ENCODE data around the gene KCNE2. TPM values are rescaled to one million over a fixed set of nuclear protein-coding genes. Genes with fewer than 3 reads are reported as not detected.
"Not testable (repeated sequence)": the region's sequence is repeated elsewhere in the genome, so short reads cannot be mapped to it uniquely, and the experiment has no call there.

The KCNE2 gene
- total RNA-seq, 1 experiment from 2014 or later, result 0.12 TPM

DNA sequence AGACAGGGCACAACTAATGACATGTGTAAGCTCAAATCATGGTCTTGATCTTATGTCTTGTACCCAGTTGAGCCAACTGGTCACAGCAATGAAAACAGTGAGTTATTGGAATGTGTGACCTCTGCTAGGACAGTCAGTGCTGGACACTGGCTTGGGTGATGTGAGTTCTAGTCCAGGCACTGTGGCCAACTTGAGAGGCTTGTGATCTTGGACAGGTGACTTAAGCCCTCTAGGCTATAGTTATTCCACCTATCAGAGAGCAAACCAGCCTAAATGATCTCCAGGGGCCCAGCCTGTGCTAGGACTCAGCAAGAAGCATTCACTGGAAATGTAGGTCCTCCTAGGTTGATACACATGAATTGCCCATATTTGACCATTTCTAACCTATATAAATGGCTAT lies 1.1 kb downstream of the KCNE2 start:
- no peaks in the 10 kb centered on the region; the same call in 1 of the 2 replicates for H3K27me3 ChIP-seq
- H3K9me3 ChIP-seq (replicated peaks), result no peaks in the 10 kb centered on the region
- no peaks in the 10 kb centered on the region for H3K4me1 ChIP-seq
- H3K4me3 ChIP-seq, result no peak overlapping the region
- no peaks in the 10 kb centered on the region for H3K36me3 ChIP-seq
- no peak for DNase-seq
- no peak overlapping the region for H3K27ac ChIP-seq

DNA sequence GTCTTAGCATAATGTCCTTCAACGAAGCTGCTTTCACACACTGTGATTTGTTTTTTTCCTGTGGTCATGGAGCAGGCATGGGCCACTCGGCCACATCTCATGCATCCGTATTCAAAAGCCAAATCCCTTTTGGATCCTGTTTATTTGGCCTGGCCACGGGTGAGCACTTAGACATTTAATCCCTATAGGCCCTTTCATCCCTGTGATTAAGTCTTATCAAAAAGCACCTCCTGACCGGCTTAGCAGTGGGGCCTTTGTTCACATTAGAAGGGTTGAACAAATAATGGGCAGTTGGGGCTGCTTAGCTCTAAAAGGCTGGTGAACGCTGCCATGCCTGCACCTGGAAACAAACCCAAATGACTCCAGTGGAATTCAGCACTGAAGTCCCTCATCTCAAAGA lies 2.0 kb downstream of the KCNE2 start:
- Histone ChIP-seq H3K27ac (no peak overlapping the region), H3K36me3 (no peaks in the 10 kb centered on the region), H3K27me3 (no peaks in the 10 kb centered on the region; the same call in 1 of the 2 replicates), H3K4me3 (no peak overlapping the region), H3K4me1 (peaks cover 6% of the 10 kb centered on the region), H3K9me3 (replicated peaks) (no peaks in the 10 kb centered on the region; the same call in 1 of the 2 replicates)
- no peak for DNase-seq

DNA sequence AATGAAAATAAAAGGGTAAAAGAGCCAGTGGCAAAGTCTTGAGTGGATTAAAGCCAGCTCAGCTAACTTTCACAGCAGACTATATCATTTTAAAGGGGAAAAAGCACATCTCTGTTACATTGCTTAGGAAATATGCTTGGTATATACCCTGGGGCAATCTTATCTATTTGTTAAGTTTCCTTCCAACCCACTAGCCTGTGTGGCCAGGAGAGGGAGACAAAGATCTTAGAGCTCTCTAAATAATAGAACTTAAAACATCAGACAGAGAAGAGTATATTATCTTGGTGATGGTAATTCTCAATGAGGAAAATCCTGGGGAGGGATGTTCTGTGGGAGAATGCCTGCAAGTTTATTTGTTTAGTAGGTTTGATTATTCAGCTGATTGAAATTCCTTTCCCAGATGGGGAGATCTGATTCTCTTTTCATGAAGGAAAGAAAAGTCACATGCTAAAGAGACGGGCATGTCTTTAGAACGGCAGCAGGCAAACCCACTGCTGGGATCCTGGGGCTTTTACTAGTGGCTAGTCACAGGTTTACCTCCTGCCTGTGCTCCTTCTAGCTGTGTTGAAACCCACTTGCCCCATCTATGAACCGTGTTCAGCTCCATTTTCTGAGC lies 3.6 kb downstream of the KCNE2 start:
- no peaks in the 10 kb centered on the region for H3K27me3 ChIP-seq
- no peak overlapping the region for H3K27ac ChIP-seq
- H3K4me1 ChIP-seq, result peaks cover 10% of the 10 kb centered on the region
- DNase-seq, result peak; percentile 72 to 81
- H3K36me3 ChIP-seq, result no peaks in the 10 kb centered on the region
- H3K9me3 ChIP-seq (replicated peaks), result no peaks in the 10 kb centered on the region; the same call in 1 of the 2 replicates
- no peak overlapping the region for H3K4me3 ChIP-seq

DNA sequence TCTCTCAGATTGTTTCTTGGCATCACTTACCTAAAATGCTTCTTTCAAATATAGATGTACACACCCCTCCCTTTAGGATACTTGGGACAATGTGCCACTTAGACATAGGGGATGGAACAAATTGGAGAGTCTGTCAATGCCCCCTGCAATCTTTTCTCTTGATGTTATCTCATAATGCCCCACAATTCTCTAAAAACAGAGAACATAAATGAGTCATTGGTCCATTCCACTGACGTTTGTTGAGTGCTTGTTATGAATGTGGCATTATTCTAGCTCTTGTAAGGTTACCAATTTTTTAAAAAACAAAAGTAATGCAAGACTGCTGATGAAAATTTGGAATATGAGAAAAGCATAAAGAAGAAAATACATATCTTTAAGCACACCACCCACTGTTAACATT lies 5.9 kb downstream of the KCNE2 start:
- Histone ChIP-seq H3K9me3 (replicated peaks) (no peaks in the 10 kb centered on the region; the same call in 1 of the 2 replicates), H3K4me3 (no peak overlapping the region), H3K4me1 (peaks cover 10% of the 10 kb centered on the region), H3K27ac (peak overlapping the region; percentile 42; the same call in 1 of the 2 replicates), H3K27me3 (no peaks in the 10 kb centered on the region), H3K36me3 (no peaks in the 10 kb centered on the region)
- no peak for DNase-seq

DNA sequence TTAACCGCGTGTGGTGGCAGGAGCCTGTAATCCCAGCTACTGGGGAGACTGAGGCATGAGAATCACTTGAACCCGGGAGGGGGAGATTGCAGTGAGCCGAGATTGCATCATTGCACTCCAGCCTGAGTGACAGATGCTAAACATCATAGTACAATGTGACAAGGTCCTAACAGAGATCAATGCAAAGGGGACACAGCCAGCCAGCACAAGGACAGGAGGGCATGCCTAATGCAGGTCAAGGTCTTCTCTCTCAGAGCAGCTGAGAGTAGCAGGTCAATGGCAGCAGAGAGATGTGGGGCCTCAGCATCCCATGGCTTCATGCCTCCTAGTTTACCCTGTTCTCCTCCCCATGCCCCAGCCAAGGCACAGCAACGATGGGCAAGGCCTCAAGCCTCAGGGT lies 8.5 kb downstream of the KCNE2 start:
- Histone ChIP-seq H3K27me3 (no peaks in the 10 kb centered on the region), H3K4me3 (no peak overlapping the region), H3K4me1 (peaks cover 10% of the 10 kb centered on the region), H3K36me3 (no peaks in the 10 kb centered on the region), H3K27ac (no peak overlapping the region), H3K9me3 (replicated peaks) (no peaks in the 10 kb centered on the region; the same call in 1 of the 2 replicates)
- DNase-seq, result no peak

DNA sequence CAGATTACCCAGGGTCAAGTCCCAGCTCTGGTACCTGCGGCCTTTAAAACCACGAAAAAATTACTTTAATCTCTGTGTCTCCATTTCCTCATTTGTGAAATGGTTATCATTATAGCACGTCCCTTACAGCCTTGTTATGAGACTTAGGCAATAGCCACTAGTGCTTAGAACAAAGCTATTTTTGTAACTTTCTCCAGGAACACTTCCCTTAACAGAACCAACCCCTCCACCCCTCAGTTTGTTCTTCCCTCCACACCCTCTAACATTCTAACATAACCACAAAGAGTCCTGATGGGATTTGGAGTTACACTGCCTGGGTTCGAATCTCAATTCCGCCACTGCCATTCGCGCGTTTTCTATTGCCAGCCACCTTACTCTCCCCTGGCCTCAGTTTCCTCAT lies 10.7 kb downstream of the KCNE2 start:
- not testable (repeated sequence) for DNase-seq; H3K4me3 ChIP-seq; H3K9me3 ChIP-seq (replicated peaks); H3K27me3 ChIP-seq; H3K36me3 ChIP-seq; H3K27ac ChIP-seq
- H3K4me1 ChIP-seq, result peaks cover 10% of the 10 kb centered on the region

DNA sequence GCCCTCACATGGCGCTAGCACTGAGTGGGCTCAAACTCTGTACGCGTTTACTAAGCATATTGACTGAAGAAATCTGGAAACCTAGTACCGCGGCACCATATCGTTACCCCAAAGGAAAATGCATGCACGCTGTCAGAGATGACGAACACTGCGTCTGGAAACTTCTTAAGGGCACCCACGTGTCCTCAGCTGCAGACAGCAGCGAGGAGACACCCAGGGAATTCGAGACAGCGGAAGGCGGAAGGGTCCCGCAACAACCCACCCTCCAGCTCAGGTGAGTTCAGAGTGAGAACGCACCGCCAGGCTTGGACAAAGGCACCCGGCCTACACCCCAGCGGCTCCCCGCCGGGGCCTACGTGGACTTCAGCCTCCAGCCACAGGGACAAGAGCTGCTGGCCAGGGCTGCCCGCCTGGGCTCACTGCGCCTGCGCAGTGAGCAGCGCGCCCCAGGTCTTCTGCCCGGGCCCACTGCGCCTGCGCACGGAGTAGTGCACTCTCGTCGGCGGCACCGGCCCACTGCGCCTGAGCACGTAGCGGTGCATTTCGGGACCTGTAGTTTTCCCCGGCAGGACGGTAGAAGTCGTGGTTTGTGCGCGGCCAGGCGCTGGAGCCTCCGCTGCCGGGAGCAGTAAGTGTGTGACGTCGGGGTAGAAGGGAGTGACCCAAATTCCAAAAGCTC lies 11.3 kb downstream of the KCNE2 start, which contains the start of gene SMIM11:
TSS of gene SMIM11 (plus strand) at position 568 of the 679 bp plus-strand sequence. CDS start 3,998 bp downstream, outside the sequence.
- not testable (repeated sequence) for H3K36me3 ChIP-seq; H3K27ac ChIP-seq; H3K9me3 ChIP-seq (replicated peaks); H3K27me3 ChIP-seq; DNase-seq; H3K4me3 ChIP-seq
- H3K4me1 ChIP-seq, result peaks cover 10% of the 10 kb centered on the region

DNA sequence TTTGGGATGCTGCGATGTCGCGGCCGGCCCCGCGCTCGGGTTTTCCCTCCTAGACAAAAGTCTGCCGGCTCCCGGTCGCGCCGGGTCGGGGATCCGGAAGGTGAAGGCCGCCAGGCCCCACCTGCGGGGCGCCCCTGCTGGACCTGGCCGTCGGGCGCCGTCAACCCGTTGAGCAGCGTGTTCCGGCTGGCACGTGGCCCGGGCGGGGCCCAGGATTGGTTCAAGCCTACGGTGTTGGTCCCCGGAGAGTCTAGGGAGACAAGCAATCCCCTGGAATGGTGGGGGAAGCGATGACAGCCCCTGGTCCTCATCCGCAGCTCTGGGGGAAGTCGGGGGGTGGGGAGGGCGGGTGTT lies 11.8 kb downstream of the KCNE2 start:
- not testable (repeated sequence) for H3K9me3 ChIP-seq (replicated peaks); H3K4me1 ChIP-seq; DNase-seq; H3K27me3 ChIP-seq; H3K4me3 ChIP-seq; H3K27ac ChIP-seq; H3K36me3 ChIP-seq

DNA sequence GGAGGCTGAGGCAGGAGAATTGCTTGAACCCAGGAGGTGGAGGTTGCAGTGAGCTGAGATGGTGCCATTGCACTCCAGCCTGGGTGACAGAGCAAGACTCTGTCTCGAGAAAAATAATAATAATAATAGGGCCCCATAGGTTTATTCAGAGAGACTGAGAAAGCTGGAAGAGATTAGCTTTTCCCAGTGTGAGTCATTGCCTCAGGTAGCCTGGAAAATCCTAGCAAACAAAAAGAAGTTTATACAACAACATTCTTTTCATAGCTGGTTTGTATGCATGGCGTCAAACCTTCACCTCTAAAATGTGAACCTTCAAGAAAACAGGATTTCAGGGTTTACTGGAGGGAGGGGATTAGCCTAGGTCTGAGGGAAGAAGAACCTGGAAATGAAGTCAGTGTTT lies 19.3 kb downstream of the KCNE2 start:
- H3K9me3 ChIP-seq (replicated peaks); H3K27me3 ChIP-seq; H3K4me3 ChIP-seq; H3K4me1 ChIP-seq; DNase-seq; H3K36me3 ChIP-seq; H3K27ac ChIP-seq: not testable (repeated sequence)

DNA sequence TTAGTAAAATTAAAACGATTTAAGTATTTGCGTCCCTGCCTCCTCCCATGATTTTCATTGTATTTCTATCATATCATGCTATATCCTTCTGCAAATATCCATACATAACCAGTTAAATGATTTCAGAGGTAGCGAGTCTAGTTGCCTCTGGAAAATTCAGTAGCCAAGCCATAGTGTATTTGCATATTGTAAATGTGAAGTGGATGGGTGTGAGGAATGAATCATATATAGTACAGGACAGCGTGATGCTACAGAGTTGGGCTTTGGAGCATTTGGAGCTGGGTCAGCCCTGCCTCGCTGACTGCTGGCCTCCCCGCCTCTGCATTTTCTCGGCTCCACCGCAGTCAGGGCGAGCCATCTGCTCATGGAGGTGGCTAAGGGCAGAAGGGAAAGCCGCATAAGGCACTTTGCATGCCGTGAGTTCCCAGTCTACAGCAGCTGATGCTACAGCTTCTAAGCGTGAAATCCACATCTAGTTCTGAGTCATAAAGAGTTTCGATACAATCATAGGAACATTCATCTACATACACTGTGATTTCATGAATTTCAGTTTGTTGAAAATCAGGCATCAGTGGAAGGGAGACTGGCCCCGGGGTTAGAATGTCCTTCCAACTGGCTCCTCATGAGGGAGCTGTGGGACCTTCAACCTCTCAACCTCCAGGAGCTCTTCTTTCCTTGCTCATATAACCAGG lies 20.1 kb downstream of the KCNE2 start:
- not testable (repeated sequence) for H3K27me3 ChIP-seq; H3K4me1 ChIP-seq; H3K27ac ChIP-seq; H3K9me3 ChIP-seq (replicated peaks); H3K36me3 ChIP-seq; H3K4me3 ChIP-seq; DNase-seq

DNA sequence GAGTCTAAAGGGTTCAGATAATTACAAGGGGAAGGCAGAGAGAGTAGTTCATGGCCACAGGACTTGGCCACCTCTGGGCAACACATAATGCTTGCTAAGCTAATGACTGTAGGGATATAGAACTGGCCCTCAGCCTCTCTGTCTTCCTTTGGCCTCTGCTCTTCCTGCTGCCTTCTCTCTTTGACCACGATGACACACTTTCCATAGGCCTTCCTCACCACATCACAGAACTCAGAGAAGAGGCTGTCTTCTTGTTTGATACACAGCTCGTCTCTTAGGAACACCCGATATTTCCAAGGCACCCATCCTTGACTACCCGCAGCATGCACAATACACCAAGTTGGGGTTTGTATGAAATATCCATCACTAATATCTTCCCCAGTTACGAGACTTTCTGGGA lies 36.7 kb downstream of the KCNE2 start:
- not testable (repeated sequence) for H3K27ac ChIP-seq; H3K9me3 ChIP-seq (replicated peaks); H3K27me3 ChIP-seq; DNase-seq; H3K36me3 ChIP-seq; H3K4me1 ChIP-seq; H3K4me3 ChIP-seq

DNA sequence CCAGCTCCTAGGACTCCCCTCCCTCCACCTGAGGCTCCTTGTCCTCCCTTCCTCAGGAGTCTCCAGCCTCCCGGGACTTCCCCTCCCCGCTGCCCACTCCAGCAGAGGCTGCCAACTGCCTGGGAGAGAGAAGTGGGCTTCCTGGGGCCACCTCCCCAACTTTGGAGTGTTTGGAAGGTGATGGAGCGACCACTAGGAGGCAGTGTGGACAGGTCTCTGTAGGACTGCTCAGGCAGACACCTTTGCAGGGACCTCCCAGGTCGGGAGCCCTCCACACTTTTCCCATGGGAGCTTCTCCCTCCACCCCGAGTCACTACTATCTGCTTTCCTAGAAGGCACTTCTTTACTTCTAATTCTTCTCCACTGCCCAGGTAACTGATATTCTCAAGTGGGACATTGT lies 40.9 kb downstream of the KCNE2 start:
- not testable (repeated sequence) for H3K27me3 ChIP-seq; H3K4me3 ChIP-seq; H3K27ac ChIP-seq; H3K4me1 ChIP-seq; DNase-seq; H3K36me3 ChIP-seq; H3K9me3 ChIP-seq (replicated peaks)

DNA sequence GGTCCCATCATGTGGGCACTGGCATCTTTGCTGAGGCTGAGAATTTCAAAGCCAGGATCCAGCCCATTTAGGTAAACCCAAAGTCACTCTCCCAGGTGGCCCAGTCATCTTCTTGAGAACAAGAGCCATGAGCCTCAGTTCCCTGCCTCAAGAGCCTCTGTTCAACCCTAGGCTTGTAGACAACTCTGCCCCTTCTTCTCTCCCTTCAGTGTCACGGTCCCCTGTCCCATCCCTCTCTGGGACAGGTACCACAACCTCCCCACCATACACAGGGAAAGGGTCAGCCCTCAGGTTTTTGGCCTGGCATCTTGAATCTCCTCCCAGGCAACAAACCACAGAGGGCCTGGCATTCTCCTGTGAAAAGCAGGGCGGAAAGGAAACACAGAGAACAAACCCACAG lies 41.9 kb downstream of the KCNE2 start:
- H3K4me1 ChIP-seq; H3K4me3 ChIP-seq; H3K9me3 ChIP-seq (replicated peaks); H3K27ac ChIP-seq; H3K36me3 ChIP-seq; H3K27me3 ChIP-seq; DNase-seq: not testable (repeated sequence)

DNA sequence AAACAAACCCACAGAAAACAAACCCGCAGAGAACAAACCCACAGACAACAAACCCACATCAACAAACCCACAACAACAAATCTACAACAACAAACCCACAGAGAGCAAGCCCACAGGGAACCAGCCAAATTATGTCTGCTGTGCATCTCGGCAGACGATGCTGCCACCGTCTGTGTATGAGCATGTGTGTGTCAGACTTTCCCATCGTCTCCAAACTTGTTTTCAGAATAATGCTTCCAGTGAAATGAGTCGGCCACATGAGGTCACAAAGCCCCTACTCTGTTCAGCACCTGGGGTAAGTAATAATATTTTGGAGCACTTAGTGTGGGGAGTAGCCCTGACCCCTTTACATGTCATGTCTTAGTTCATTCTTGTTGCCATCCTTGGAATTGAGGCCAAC lies 42.3 kb downstream of the KCNE2 start:
- H3K36me3 ChIP-seq; H3K9me3 ChIP-seq (replicated peaks); H3K27ac ChIP-seq; H3K4me1 ChIP-seq; DNase-seq; H3K27me3 ChIP-seq; H3K4me3 ChIP-seq: not testable (repeated sequence)

DNA sequence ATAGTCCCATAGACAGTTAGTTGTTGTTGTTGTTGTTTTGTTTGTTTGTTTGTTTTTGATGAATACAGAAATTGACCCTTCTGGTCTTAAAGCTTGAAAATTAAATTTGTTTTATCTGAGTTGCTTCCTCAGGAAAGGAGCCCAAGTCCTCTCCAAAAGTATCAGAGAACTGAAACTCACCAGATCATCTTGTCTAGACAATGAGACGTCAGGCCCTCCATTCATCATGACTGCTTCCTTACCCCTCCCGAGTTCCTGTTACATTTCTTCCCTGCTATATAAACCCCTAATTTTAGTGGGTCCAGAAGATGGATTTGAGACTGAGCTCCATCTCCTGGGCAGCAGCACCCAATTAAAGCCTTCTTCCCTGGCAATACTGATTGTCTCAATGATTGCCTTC lies 42.9 kb downstream of the KCNE2 start:
- not testable (repeated sequence) for H3K27ac ChIP-seq; DNase-seq; H3K9me3 ChIP-seq (replicated peaks); H3K27me3 ChIP-seq; H3K4me1 ChIP-seq; H3K36me3 ChIP-seq; H3K4me3 ChIP-seq
